ENCODE measurements around the gene PRG2.

GRCh38 chr11:57397394-57397990, 7.0 kb upstream of the PRG2 start:
- TF ChIP-seq POLR2A (IDR thresholded peaks at IDR 0.05), result no peak
- TF ChIP-seq CTCF (IDR thresholded peaks at IDR 0.05), result no peak
